HCT116 (cell line): ENCODE measurements around the gene BABAM2. TPM values are rescaled to one million over a fixed set of nuclear protein-coding genes. Genes with fewer than 3 reads are reported as not detected.

Source experiments
- ATAC-seq: fragments of 200-7000 bp; cut with Tn5 transposase; 2 replicates; pipeline ENCODE4 v1.9.1; 2020; ENCODE audit warnings: mild to moderate bottlenecking, moderate library complexity
- BruUV-seq: library from RNA; stranded (reverse); fragments of 400-500 nt; replicated peaks from 2 replicates; lab custom pipeline; 2021; lab: Mats Ljungman, UMichigan
- CTCF ChIA-PET: fragments of 300-600 bp; sonication (Branson Sonifier 250); formaldehyde crosslinking; loops from one replicate; lab custom pipeline; 2021; ENCODE audit warnings: antibody characterized with exemption; lab: Charles Lee
- POLR2A ChIA-PET: fragments of 300-600, 350-600 bp; sonication (Branson Sonifier 250); formaldehyde crosslinking; loops from one replicate; lab custom pipeline; 2021; ENCODE audit warnings: antibody characterized with exemption; lab: Charles Lee
- RAD21 ChIA-PET, 2 experiments: fragments of 300-600 bp; sonication (Branson Sonifier 250); formaldehyde crosslinking; loops; one replicate each; lab custom pipeline; 2023; ENCODE audit warnings: low total read pairs in 2 of 2; ENCODE audit not compliant: uncharacterized antibody in 2 of 2, unreplicated experiment in 2 of 2, low non-redundant PET in 1 of 2; lab: Charles Lee
- DNase-seq: peaks from one replicate; pipeline ENCODE4 v3.0.0-alpha.2; 2010; ENCODE audit warnings: low read depth, low spot score
- H2AFZ ChIP-seq: fragments of 200-600 bp; shearing (Covaris generic), sonication (generic); 2 replicates; pipeline ENCODE4 v1.6.1; 2017; ENCODE audit warnings: low read depth, mixed run types, mixed read lengths, antibody characterized with exemption, low read length; ENCODE audit not compliant: poor library complexity, severe bottlenecking
- H3K27ac ChIP-seq: 2 replicates; pipeline ENCODE4 v1.5.1; 2012; ENCODE audit warnings: low read depth, low read length
- H3K27me3 ChIP-seq: fragments of 200-600 bp; sonication (generic); 2 replicates; pipeline ENCODE4 v1.6.1; 2016; ENCODE audit warnings: mixed run types, low read length, mixed read lengths; ENCODE audit not compliant: insufficient read depth
- H3K36me3 ChIP-seq, 2 experiments: fragments of 200-500 bp in 1 of 2; fragments of 200-600 bp in 1 of 2; sonication (Bioruptor generic) in 1 of 2; sonication (generic) in 1 of 2; 2 replicates each; pipeline versions ENCODE4 v1.5.1 to v1.6.1; 2014 to 2016; ENCODE audit warnings: low read length in 2 of 2, inconsistent platforms in 1 of 2, mixed read lengths in 1 of 2, mixed run types in 1 of 2; ENCODE audit not compliant: insufficient read depth in 2 of 2, control insufficient read depth in 1 of 2
- H3K4me1 ChIP-seq, 2 experiments: fragments of 200-600 bp in 1 of 2; sonication (generic) in 1 of 2; 2 replicates each; pipeline versions ENCODE4 v1.5.1 to v1.6.1; 2012 to 2017; ENCODE audit warnings: low read length in 2 of 2, inconsistent platforms in 1 of 2, mild to moderate bottlenecking in 1 of 2, mixed read lengths in 1 of 2, mixed run types in 1 of 2, moderate library complexity in 1 of 2; ENCODE audit not compliant: insufficient read depth in 2 of 2, control insufficient read depth in 1 of 2
- H3K4me2 ChIP-seq: fragments of 200-600 bp; sonication (generic); 2 replicates; pipeline ENCODE4 v1.6.1; 2017; ENCODE audit warnings: mixed run types, low read length, mixed read lengths
- H3K4me3 ChIP-seq, 2 experiments: fragments of 200-600 bp in 1 of 2; sonication (generic) in 1 of 2; replicated peaks in 1 of 2; 2 replicates each; pipeline ENCODE4 v1.5.1; 2011 to 2016; ENCODE audit warnings: low read length in 2 of 2, control low read depth in 1 of 2, low read depth in 1 of 2, mild to moderate bottlenecking in 1 of 2, mixed read lengths in 1 of 2, mixed run types in 1 of 2
- H3K79me2 ChIP-seq: fragments of 200-600 bp; sonication (generic); 2 replicates; pipeline ENCODE4 v1.6.1; 2017; ENCODE audit warnings: mild to moderate bottlenecking, mixed run types, low read length, moderate library complexity, mixed read lengths; ENCODE audit not compliant: insufficient read depth
- H3K9ac ChIP-seq: fragments of 200-600 bp; sonication (generic); 2 replicates; pipeline ENCODE4 v1.6.1; 2016; ENCODE audit warnings: low read length, mixed read lengths
- H3K9me2 ChIP-seq: fragments of 200-600 bp; sonication (generic), shearing (Covaris generic); 2 replicates; pipeline ENCODE4 v1.6.1; 2017; ENCODE audit warnings: mixed run types, mild to moderate bottlenecking, moderate library complexity; ENCODE audit not compliant: insufficient read depth
- H3K9me3 ChIP-seq, 2 experiments: fragments of 200-500 bp in 1 of 2; fragments of 200-600 bp in 1 of 2; sonication (Bioruptor generic) in 1 of 2; sonication (generic) in 1 of 2; 2 replicates each; pipeline ENCODE4 v1.6.1; 2014 to 2017; ENCODE audit warnings: low read length in 2 of 2, mixed read lengths in 2 of 2, inconsistent platforms in 1 of 2, low read depth in 1 of 2, mild to moderate bottlenecking in 1 of 2, mixed run types in 1 of 2, moderate library complexity in 1 of 2; ENCODE audit not compliant: control insufficient read depth in 1 of 2, insufficient read depth in 1 of 2
- H4K20me1 ChIP-seq: fragments of 200-600 bp; sonication (generic), shearing (Covaris generic); 2 replicates; pipeline ENCODE4 v1.6.1; 2017; ENCODE audit warnings: mixed run types, mild to moderate bottlenecking, moderate library complexity; ENCODE audit not compliant: insufficient read depth
- ATF3 ChIP-seq: IDR thresholded peaks from 2 replicates; pipeline ENCODE4 v1.6.1; 2012
- EZH2phosphoT487 ChIP-seq: fragments of 200-600 bp; IDR thresholded peaks from 2 replicates; pipeline ENCODE4 v1.6.1; 2018; ENCODE audit warnings: antibody characterized with exemption, borderline replicate concordance
- POLR2A ChIP-seq: IDR thresholded peaks from 2 replicates; pipeline ENCODE4 v1.7.0; 2011; ENCODE audit warnings: borderline replicate concordance; ENCODE audit not compliant: insufficient read depth, insufficient read length; ENCODE audit errors: extremely low read depth
- POLR2AphosphoS5 ChIP-seq: IDR thresholded peaks from 2 replicates; pipeline ENCODE4 v1.6.1; 2011; ENCODE audit warnings: mild to moderate bottlenecking, low read depth, low read length, moderate library complexity
- RAD21 ChIP-seq: IDR thresholded peaks from 2 replicates; pipeline ENCODE4 v1.6.1; 2012; ENCODE audit warnings: low read depth, mild to moderate bottlenecking
- SP1 ChIP-seq: IDR thresholded peaks from 2 replicates; pipeline ENCODE4 v1.6.1; 2012; ENCODE audit warnings: low read depth
- SRF ChIP-seq: IDR thresholded peaks from 2 replicates; pipeline ENCODE4 v1.6.1; 2012; ENCODE audit warnings: low read depth
- YY1 ChIP-seq: IDR thresholded peaks from 2 replicates; pipeline ENCODE4 v1.6.1; 2011; ENCODE audit warnings: low read length, low read depth, moderate library complexity, mild to moderate bottlenecking; ENCODE audit not compliant: insufficient replicate concordance; ENCODE audit errors: extremely low read depth
- ZBTB33 ChIP-seq: IDR thresholded peaks from 2 replicates; pipeline ENCODE4 v1.6.1; 2011; ENCODE audit warnings: mild to moderate bottlenecking, low read length, moderate library complexity; ENCODE audit not compliant: insufficient replicate concordance; ENCODE audit errors: extremely low read depth
- ZNF274 ChIP-seq: fragments of 200-500 bp; sonication (Bioruptor generic); IDR thresholded peaks from 2 replicates; pipeline ENCODE4 v1.6.1; 2014; ENCODE audit warnings: mild to moderate bottlenecking, low read depth, low read length, inconsistent platforms
- intact Hi-C: fragments of 100-400 bp; cut with micrococcal nuclease; formaldehyde crosslinking; loops from 2 replicates; pipeline ENCODE4 v1.10.0; 2022
- total RNA-seq: library from RNA; stranded (reverse); gene quantifications from one replicate; pipeline ENCODE4 v1.2.1, GENCODE V29; 2021; ENCODE audit not compliant: unreplicated experiment

The BABAM2 gene
- total RNA-seq, 1 experiment from 2014 or later, result 23.8 TPM

- TF ChIP-seq SP1 (no peak), ZBTB33 (no peak), POLR2A (no peak), POLR2AphosphoS5 (no peak), ZNF274 (no peak), EZH2phosphoT487 (no peak), SRF (no peak), ATF3 (no peak), RAD21 (no peak), YY1 (no peak)
- no peaks in the 10 kb centered on the region for H4K20me1 ChIP-seq
- intact Hi-C loops, result no loop called here
- ChIA-PET RAD21 (no interaction called here), POLR2A (no interaction called here), CTCF (no interaction called here)
- DNase-seq, result no peak
- no peaks in the 10 kb centered on the region for H3K9me3 ChIP-seq
- no TSS peak for BruUV-seq
- H3K4me3 ChIP-seq, result no peak overlapping the region
- no peaks in the 10 kb centered on the region for H3K79me2 ChIP-seq
- H3K9ac ChIP-seq, result no peak overlapping the region
- no peak overlapping the region for H3K4me2 ChIP-seq
- no peaks in the 10 kb centered on the region for H3K36me3 ChIP-seq
- no peaks in the 10 kb centered on the region for H3K9me2 ChIP-seq
- H3K27me3 ChIP-seq, result no peaks in the 10 kb centered on the region
- no peak overlapping the region for H3K27ac ChIP-seq
- no peak for ATAC-seq
- H2AFZ ChIP-seq, result no peak overlapping the region
- H3K4me1 ChIP-seq, result peaks cover 0 to 13% of the 10 kb centered on the region in 2 experiments; a peak in 3 of 4 replicates
Observed at GRCh38 chr2:28366149-28366495, 475.6 kb downstream of the BABAM2 start.
